ENCODE results near the gene PIK3C2A.

GRCh38 chr11:17207317-17208256 is at the start of gene PIK3C2A:
- TF ChIP-seq CTCF (IDR thresholded peaks at IDR 0.05) (no peak), RCOR1 (IDR thresholded peaks at IDR 0.05; ENCODE audit: low read depth, low read length) (no peak), CHD2 (IDR thresholded peaks at IDR 0.05; ENCODE audit: low read length, partially characterized antibody) (no peak), TP53 (CRISPR knock-in tag; IDR thresholded peaks at IDR 0.05) (no peak)
